Nephron (organoid): ENCODE data around the gene TENM4.

Experiments
- H3K27ac Mint-ChIP-seq, 3 experiments: 2 replicates each; pipeline ENCODE4 v1.8.0; 2020; ENCODE audit warnings: mixed read lengths in 3 of 3, mild to moderate bottlenecking in 2 of 3, moderate library complexity in 1 of 3
- H3K27me3 Mint-ChIP-seq: 2 replicates; pipeline ENCODE4 v1.8.0; 2021; ENCODE audit warnings: low read depth, mild to moderate bottlenecking, moderate library complexity, mixed read lengths
- H3K36me3 Mint-ChIP-seq: 2 replicates; pipeline ENCODE4 v1.8.0; 2020; ENCODE audit warnings: low read depth, mixed read lengths
- H3K4me1 Mint-ChIP-seq: 2 replicates; pipeline ENCODE4 v1.8.0; 2020; ENCODE audit warnings: mixed read lengths
- H3K4me3 Mint-ChIP-seq, 3 experiments: 2 replicates each; pipeline ENCODE4 v1.8.0; 2020; ENCODE audit warnings: mild to moderate bottlenecking in 3 of 3, mixed read lengths in 3 of 3, moderate library complexity in 2 of 3
- H3K9me3 Mint-ChIP-seq: 2 replicates; pipeline ENCODE4 v1.8.0; 2020; ENCODE audit warnings: mixed read lengths
- TF ChIP-seq, protein P1 (sequence below), 3 experiments: fragments of 200-600 bp; sonication (generic); IDR thresholded peaks; one replicate each; pipeline ENCODE4 v1.5.0; 2021; ENCODE audit warnings: antibody characterized with exemption in 3 of 3; ENCODE audit not compliant: unreplicated experiment in 3 of 3

The TENM4 gene

DNA sequence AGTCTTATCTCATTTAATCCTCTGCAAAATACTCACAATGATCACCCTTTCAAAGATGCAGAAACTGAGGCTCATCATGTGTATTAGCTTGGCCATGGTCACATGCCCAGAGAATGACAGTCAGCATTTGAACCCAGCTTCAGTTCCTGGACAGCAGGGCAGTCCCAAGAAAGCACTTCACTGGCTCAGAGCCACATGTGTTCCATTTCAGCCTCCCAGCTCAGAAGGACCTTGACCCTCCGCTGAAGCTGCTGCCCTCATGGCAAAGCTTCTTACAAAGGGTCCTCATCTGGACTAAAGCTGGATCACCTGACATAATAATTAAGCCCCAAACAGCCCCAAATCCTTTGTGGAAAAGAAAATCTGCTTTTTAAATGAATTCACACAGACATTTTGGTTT lies 37.0 kb downstream of the TENM4 start:
- Mint-ChIP-seq H3K27me3 (no peaks in the 10 kb centered on the region), H3K4me3 (no peak overlapping the region), H3K27ac (peak overlapping the region in 1 of 3 experiments; percentile 12), H3K4me1 (peaks cover 16% of the 10 kb centered on the region), H3K36me3 (peaks cover 8% of the 10 kb centered on the region), H3K9me3 (no peaks in the 10 kb centered on the region)
- TF ChIP-seq, protein P1, sequence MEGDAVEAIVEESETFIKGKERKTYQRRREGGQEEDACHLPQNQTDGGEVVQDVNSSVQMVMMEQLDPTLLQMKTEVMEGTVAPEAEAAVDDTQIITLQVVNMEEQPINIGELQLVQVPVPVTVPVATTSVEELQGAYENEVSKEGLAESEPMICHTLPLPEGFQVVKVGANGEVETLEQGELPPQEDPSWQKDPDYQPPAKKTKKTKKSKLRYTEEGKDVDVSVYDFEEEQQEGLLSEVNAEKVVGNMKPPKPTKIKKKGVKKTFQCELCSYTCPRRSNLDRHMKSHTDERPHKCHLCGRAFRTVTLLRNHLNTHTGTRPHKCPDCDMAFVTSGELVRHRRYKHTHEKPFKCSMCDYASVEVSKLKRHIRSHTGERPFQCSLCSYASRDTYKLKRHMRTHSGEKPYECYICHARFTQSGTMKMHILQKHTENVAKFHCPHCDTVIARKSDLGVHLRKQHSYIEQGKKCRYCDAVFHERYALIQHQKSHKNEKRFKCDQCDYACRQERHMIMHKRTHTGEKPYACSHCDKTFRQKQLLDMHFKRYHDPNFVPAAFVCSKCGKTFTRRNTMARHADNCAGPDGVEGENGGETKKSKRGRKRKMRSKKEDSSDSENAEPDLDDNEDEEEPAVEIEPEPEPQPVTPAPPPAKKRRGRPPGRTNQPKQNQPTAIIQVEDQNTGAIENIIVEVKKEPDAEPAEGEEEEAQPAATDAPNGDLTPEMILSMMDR (IDR thresholded peaks at IDR 0.05; ENCODE audit: unreplicated experiment in 3 of 3) = no peak

DNA sequence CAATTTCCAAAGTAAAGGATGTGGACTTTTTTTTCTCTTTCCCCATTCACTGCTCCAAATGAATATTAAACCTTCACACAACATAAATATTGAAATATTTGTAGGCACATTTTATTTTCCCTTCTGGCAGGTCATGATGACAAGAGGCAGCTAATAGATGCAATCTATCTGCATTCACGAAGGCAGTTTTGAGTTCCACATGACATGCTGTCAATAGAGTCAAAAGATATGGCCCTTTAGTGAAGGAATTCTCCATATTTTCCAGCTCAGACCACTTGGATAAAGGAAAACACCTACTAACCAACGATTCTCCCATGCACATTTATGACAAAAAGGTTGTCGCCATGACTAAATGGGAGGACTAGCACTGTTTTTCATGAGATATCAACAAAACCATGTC lies 37.9 kb downstream of the TENM4 start:
- H3K4me1 Mint-ChIP-seq = peaks cover 16% of the 10 kb centered on the region
- TF ChIP-seq, protein P1 (IDR thresholded peaks at IDR 0.05; ENCODE audit: unreplicated experiment in 3 of 3) = no peak
- H3K9me3 Mint-ChIP-seq = no peaks in the 10 kb centered on the region
- H3K36me3 Mint-ChIP-seq = peaks cover 8% of the 10 kb centered on the region
- no peak overlapping the region for H3K4me3 Mint-ChIP-seq
- H3K27ac Mint-ChIP-seq = no peak overlapping the region
- H3K27me3 Mint-ChIP-seq = no peaks in the 10 kb centered on the region

DNA sequence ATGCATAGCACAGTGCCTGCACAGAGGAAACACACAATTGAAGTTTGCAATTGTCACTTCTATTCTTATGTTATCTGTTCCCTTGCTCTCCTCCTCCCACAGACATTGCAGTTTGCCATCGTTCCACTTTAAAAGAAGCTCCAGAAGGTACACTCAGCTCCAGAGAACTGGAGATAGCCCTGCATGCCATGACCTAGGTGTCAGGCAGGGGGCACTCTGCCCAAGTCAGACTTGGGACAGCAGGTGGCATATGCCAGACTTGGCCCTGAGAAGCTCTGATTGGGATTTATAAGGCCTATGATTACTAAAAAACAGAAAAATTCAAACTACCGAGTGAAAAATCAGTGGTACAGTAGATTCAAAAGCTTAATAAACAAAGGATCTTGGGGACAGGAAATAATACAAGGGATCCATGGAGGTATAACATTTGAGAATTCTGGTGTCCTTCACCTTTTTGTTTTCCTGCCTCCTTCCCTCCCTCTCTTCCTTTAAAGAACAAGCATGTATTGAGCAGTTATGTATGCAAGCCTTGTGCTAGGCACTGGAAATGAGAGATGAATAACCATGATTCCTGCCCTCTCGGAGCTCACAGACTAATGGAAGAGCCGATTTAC lies 40.0 kb downstream of the TENM4 start:
- Mint-ChIP-seq H3K27me3 (no peaks in the 10 kb centered on the region), H3K4me1 (peaks cover 16% of the 10 kb centered on the region), H3K36me3 (peaks cover 8% of the 10 kb centered on the region), H3K27ac (no peak overlapping the region), H3K4me3 (no peak overlapping the region), H3K9me3 (no peaks in the 10 kb centered on the region)
- TF ChIP-seq, protein P1 (IDR thresholded peaks at IDR 0.05; ENCODE audit: unreplicated experiment in 3 of 3) = peak; percentile 49 to 67 (median 57)

DNA sequence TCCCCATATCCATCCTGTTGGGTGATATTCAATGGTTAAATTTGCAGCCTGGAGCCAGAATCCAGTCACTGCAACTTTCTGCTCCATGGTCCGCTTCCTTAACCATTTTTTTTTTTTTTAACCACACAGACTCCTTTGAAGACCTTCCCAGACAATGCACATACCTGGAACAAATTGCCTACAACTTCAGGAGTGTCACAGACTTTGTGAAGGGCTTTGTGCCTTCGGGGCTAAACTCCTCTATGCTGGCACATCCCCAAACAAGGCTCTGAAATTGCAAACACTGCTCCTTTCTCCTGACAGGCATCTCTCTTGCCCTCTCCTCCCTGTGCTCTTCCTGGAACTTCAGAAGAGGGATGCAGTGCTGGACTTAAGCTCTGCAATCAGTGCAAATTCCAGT lies 40.6 kb downstream of the TENM4 start:
- Mint-ChIP-seq H3K27me3 (no peaks in the 10 kb centered on the region), H3K27ac (no peak overlapping the region), H3K4me3 (no peak overlapping the region), H3K4me1 (peaks cover 16% of the 10 kb centered on the region), H3K36me3 (peaks cover 8% of the 10 kb centered on the region), H3K9me3 (no peaks in the 10 kb centered on the region)
- TF ChIP-seq, protein P1 (IDR thresholded peaks at IDR 0.05; ENCODE audit: unreplicated experiment in 3 of 3) = no peak

DNA sequence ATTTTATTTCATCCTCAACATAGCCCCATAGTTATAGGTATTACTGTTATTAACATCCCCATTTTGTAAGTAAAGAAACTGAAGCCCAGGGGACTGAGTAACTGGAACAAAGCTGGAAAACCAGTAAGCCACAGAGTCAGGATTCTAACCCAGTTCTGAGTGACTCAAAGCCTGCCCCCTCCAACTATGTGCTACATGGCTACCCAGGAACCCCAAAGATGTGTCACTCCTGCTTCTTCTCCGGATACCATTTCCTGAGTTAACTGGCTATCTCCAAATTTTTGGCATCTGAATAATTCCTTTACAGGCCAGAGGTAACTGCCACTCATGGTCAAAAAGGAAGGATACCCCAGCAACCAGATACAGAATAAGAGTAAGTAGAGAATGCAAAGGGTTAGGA lies 43.6 kb downstream of the TENM4 start:
- TF ChIP-seq, protein P1 (IDR thresholded peaks at IDR 0.05; ENCODE audit: unreplicated experiment in 3 of 3) = no peak
- Mint-ChIP-seq H3K27ac (no peak overlapping the region), H3K4me3 (no peak overlapping the region), H3K36me3 (peaks cover 4% of the 10 kb centered on the region), H3K4me1 (peaks cover 8% of the 10 kb centered on the region), H3K9me3 (no peaks in the 10 kb centered on the region), H3K27me3 (peaks cover 4% of the 10 kb centered on the region)

DNA sequence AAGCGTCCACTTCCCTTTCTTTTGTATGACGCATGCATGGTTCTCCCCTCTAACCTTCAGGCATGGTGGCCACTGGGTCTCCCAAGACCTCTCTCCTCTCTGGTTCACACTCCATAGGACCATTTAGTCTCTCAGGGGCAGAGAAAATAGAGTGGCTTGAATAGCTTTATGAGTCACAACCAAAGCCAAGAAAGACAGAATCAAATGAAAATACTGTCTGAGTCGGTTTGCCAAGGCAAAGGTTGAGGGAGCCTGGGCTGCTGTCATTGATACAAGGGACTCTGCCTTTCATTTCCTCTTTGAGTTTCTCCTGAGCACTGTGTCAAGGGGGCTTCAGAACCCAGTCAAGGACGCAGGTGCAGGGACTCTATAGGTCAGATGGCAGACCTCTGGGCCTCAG lies 44.2 kb downstream of the TENM4 start:
- H3K36me3 Mint-ChIP-seq = peaks cover 2% of the 10 kb centered on the region
- H3K27me3 Mint-ChIP-seq = peaks cover 4% of the 10 kb centered on the region
- H3K27ac Mint-ChIP-seq = no peak overlapping the region
- no peaks in the 10 kb centered on the region for H3K9me3 Mint-ChIP-seq
- peaks cover 7% of the 10 kb centered on the region for H3K4me1 Mint-ChIP-seq
- no peak overlapping the region for H3K4me3 Mint-ChIP-seq
- TF ChIP-seq, protein P1 (IDR thresholded peaks at IDR 0.05; ENCODE audit: unreplicated experiment in 3 of 3) = no peak
